Spleen (tissue), 7 donors: Measurements from ENCODE around the gene HSPB2.

Experiments
- POLR2A ChIP-seq, 3 donors: fragments of 450-650 bp; IDR thresholded peaks; one replicate each; pipeline ENCODE4 v1.5.1; 2017; ENCODE audit warnings: antibody characterized with exemption in 3 of 3, mild to moderate bottlenecking in 1 of 3
- POLR2AphosphoS5 ChIP-seq, 3 donors: sonication (generic); formaldehyde crosslinking; IDR thresholded peaks; one replicate each; pipeline ENCODE4 v1.5.1; 2017; ENCODE audit warnings: antibody characterized with exemption in 3 of 3
- TF ChIP-seq, protein P1 (sequence below), 11 experiments: fragments of 200-600 bp in 7 of 11; fragments of 450-650 bp in 4 of 11; sonication (generic) in 4 of 11; IDR thresholded peaks in 8 of 11; conservative IDR thresholded peaks in 3 of 11; 1 replicate in 7 of 11; 2 replicates in 4 of 11; pipeline versions ENCODE4 v1.4.0 to v1.8.0; 2016 to 2021; ENCODE audit warnings: antibody characterized with exemption in 11 of 11, inconsistent platforms in 4 of 11, mild to moderate bottlenecking in 1 of 11
- donor health status: DM: no; HTN: no; CAD: no; lungs with moderate emphysema.
- donor health status: DM: no; HTN: no; CAD: no.
- donor health status: DM: no; HTN: no; CAD: no.

DNA sequence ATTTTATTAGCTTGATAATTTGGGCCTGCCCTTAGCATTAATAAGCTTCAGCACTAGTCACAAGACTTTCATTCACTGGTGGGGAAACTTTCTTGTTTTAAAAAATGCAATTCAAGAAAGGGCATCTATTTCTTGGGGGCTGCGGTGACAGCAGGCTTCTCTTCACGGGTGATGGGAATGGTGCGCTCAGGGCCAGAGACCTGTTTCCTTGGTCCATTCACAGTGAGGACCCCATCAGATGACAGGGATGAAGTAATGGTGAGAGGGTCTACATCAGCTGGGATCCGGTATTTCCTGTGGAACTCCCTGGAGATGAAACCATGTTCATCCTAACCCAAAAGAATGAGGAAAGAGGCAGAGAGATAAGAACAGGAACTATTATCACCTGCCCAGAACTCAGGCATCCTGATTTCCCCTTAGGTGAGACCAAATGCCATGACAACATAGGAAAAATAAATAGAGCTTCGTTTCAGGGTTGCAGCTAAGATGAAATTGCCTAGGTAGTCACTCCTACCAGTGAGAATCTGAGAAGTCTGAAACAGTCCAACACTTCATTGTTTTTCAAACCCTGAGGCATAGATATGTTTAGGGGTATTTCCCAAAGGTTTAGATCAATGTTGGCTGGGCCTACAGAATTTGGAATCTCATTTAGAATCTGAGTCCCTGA lies 3.8 kb upstream of the HSPB2 start:
- TF ChIP-seq, protein P1, sequence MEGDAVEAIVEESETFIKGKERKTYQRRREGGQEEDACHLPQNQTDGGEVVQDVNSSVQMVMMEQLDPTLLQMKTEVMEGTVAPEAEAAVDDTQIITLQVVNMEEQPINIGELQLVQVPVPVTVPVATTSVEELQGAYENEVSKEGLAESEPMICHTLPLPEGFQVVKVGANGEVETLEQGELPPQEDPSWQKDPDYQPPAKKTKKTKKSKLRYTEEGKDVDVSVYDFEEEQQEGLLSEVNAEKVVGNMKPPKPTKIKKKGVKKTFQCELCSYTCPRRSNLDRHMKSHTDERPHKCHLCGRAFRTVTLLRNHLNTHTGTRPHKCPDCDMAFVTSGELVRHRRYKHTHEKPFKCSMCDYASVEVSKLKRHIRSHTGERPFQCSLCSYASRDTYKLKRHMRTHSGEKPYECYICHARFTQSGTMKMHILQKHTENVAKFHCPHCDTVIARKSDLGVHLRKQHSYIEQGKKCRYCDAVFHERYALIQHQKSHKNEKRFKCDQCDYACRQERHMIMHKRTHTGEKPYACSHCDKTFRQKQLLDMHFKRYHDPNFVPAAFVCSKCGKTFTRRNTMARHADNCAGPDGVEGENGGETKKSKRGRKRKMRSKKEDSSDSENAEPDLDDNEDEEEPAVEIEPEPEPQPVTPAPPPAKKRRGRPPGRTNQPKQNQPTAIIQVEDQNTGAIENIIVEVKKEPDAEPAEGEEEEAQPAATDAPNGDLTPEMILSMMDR (IDR thresholded peaks at IDR 0.05 in 8 of 11, conservative IDR thresholded peaks at IDR 0.05 in 3 of 11), result no peak
- no peak for TF ChIP-seq POLR2A (IDR thresholded peaks at IDR 0.05)
- no peak for TF ChIP-seq POLR2AphosphoS5 (IDR thresholded peaks at IDR 0.05)
